HTERT RPE-1 (cell line): ENCODE results near the gene WWOX.

Source experiments
- in situ Hi-C: fragments of 300-500 bp; cut with MboI; formaldehyde crosslinking; loops from 4 replicates; pipeline ENCODE4 v1.14.3; 2020; ENCODE audit warnings: low sequenced_read_pairs

Gene WWOX

GRCh38 chr16:79092846-79093245 is 993.4 kb downstream of the WWOX start:
- in situ Hi-C loops: no loop called here

- in situ Hi-C loops: no loop called here
Observed at GRCh38 chr16:79093554-79093967, 994.1 kb downstream of the WWOX start.

- in situ Hi-C loops: no loop called here
Observed at GRCh38 chr16:79096246-79096645, 996.8 kb downstream of the WWOX start.

GRCh38 chr16:79097166-79097565 is 997.7 kb downstream of the WWOX start:
- in situ Hi-C loops: no loop called here

- in situ Hi-C loops: no loop called here
Observed at GRCh38 chr16:79097771-79098170, 998.3 kb downstream of the WWOX start.

GRCh38 chr16:79098907-79099306 is 999.5 kb downstream of the WWOX start:
- in situ Hi-C loops: no loop called here

GRCh38 chr16:79099716-79100115 is 1000.3 kb downstream of the WWOX start:
- in situ Hi-C loops: no loop called here

GRCh38 chr16:79100447-79100846 is 1001.0 kb downstream of the WWOX start:
- in situ Hi-C loops: no loop called here

GRCh38 chr16:79101491-79101890 is 1002.0 kb downstream of the WWOX start:
- in situ Hi-C loops: no loop called here

GRCh38 chr16:79104567-79104966 is 1005.1 kb downstream of the WWOX start:
- in situ Hi-C loops: no loop called here

- in situ Hi-C loops: no loop called here
Observed at GRCh38 chr16:79107301-79107700, 1007.8 kb downstream of the WWOX start.

- in situ Hi-C loops: no loop called here
Observed at GRCh38 chr16:79109771-79110170, 1010.3 kb downstream of the WWOX start.

- in situ Hi-C loops: no loop called here
Observed at GRCh38 chr16:79110242-79110641, 1010.8 kb downstream of the WWOX start.

GRCh38 chr16:79110953-79111352 is 1011.5 kb downstream of the WWOX start:
- in situ Hi-C loops: no loop called here

- in situ Hi-C loops: no loop called here
Observed at GRCh38 chr16:79112462-79112861, 1013.0 kb downstream of the WWOX start.

GRCh38 chr16:79113826-79114225 is 1014.4 kb downstream of the WWOX start:
- in situ Hi-C loops: no loop called here

GRCh38 chr16:79114759-79115158 is 1015.3 kb downstream of the WWOX start:
- in situ Hi-C loops: no loop called here

GRCh38 chr16:79121906-79122305 is 1022.5 kb downstream of the WWOX start:
- in situ Hi-C loops: no loop called here

- in situ Hi-C loops: no loop called here
Observed at GRCh38 chr16:79122343-79122742, 1022.9 kb downstream of the WWOX start.

- in situ Hi-C loops: no loop called here
Observed at GRCh38 chr16:79124016-79124756, 1024.7 kb downstream of the WWOX start.

- in situ Hi-C loops: no loop called here
Observed at GRCh38 chr16:79127766-79128165, 1028.3 kb downstream of the WWOX start.

GRCh38 chr16:79128706-79129105 is 1029.3 kb downstream of the WWOX start:
- in situ Hi-C loops: no loop called here

- in situ Hi-C loops: no loop called here
Observed at GRCh38 chr16:79130616-79131015, 1031.2 kb downstream of the WWOX start.
